Stromal cell of bone marrow (primary cell): ENCODE measurements around the gene GLOD5.

Source experiments
- DNase-seq: peaks from one replicate; pipeline ENCODE4 v3.0.0-alpha.2; 2012; ENCODE audit warnings: low read depth

Gene GLOD5

GRCh38 chrX:48761674-48762471 is at the start of gene GLOD5:
Gene GLOD5 (plus strand): TSS chrX:48761747. CDS start chrX:48761791, 44 bp downstream.
- DNase-seq = no peak

GRCh38 chrX:48711929-48712505 is 49.5 kb upstream of the GLOD5 start:
- no peak for DNase-seq

GRCh38 chrX:48713847-48714246 is 47.7 kb upstream of the GLOD5 start:
- DNase-seq = no peak

GRCh38 chrX:48714573-48714972 is 47.0 kb upstream of the GLOD5 start:
- no peak for DNase-seq

GRCh38 chrX:48715072-48715471 is 46.5 kb upstream of the GLOD5 start:
- no peak for DNase-seq

- DNase-seq = no peak
Measured at GRCh38 chrX:48715876-48716502, 45.6 kb upstream of the GLOD5 start.

- DNase-seq = no peak
Measured at GRCh38 chrX:48719958-48720357, 41.6 kb upstream of the GLOD5 start.

- DNase-seq = no peak
Measured at GRCh38 chrX:48720577-48721250, 40.8 kb upstream of the GLOD5 start.

- no peak for DNase-seq
Measured at GRCh38 chrX:48721916-48722315, 39.6 kb upstream of the GLOD5 start.

- DNase-seq = no peak
Measured at GRCh38 chrX:48726596-48726995, 35.0 kb upstream of the GLOD5 start.

GRCh38 chrX:48728653-48729052 is 32.9 kb upstream of the GLOD5 start:
- no peak for DNase-seq

GRCh38 chrX:48736303-48736702 is 25.2 kb upstream of the GLOD5 start:
- no peak for DNase-seq

GRCh38 chrX:48736878-48737212 is 24.7 kb upstream of the GLOD5 start:
- DNase-seq = no peak

- peak; percentile 94 for DNase-seq
Measured at GRCh38 chrX:48737213-48737938, 24.2 kb upstream of the GLOD5 start.

- DNase-seq = no peak
Measured at GRCh38 chrX:48737940-48738339, 23.6 kb upstream of the GLOD5 start.

GRCh38 chrX:48741834-48742233 is 19.7 kb upstream of the GLOD5 start:
- no peak for DNase-seq

- no peak for DNase-seq
Measured at GRCh38 chrX:48745222-48745621, 16.3 kb upstream of the GLOD5 start.

GRCh38 chrX:48747415-48748016 is 14.0 kb upstream of the GLOD5 start:
- no peak for DNase-seq

GRCh38 chrX:48749182-48749581 is 12.4 kb upstream of the GLOD5 start:
- no peak for DNase-seq

GRCh38 chrX:48751343-48751742 is 10.2 kb upstream of the GLOD5 start:
- DNase-seq = no peak

GRCh38 chrX:48752498-48752897 is 9.0 kb upstream of the GLOD5 start:
- no peak for DNase-seq

GRCh38 chrX:48753708-48754228 is 7.8 kb upstream of the GLOD5 start:
- DNase-seq = no peak
